ENCODE results near the gene PGBD5. TPM values are rescaled to one million over a fixed set of nuclear protein-coding genes. Genes with fewer than 3 reads are reported as not detected.

Gene PGBD5
- polyA plus RNA-seq, 1 donor (not counting 4 experiments of a cell fraction or from before 2014, with no cell fraction given) = 0.28 TPM

DNA sequence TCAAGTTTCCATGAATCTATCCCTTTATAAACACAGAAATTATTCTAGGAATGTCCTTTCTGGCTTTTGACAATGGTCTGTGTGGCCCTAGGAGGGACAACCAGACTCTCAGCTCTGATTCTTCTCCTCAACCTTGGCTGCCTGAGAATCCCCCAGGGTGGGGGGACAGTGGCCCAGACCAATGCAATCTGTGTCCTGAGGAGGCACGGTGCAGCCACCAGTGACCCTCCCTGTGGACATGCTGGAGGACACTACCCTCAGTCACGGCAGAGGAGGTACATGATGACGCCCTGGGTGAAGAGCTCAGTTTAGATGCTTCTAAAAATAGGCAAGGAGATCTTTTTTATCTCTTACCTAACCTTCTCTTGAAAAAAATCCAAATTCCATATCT, 91.7 kb downstream of the PGBD5 start:
- Histone ChIP-seq H2AFZ (ENCODE audit: control insufficient read depth, low read length) (no peak overlapping the region), H3K9me1 (ENCODE audit: control insufficient read depth, extremely low read depth, insufficient read depth, low read length) (no peaks in the 10 kb centered on the region), H4K20me1 (ENCODE audit: control insufficient read depth, extremely low read depth, insufficient read depth, low read length) (no peaks in the 10 kb centered on the region), H3K9ac (ENCODE audit: control insufficient read depth, extremely low read depth, insufficient read depth, low read length) (no peak overlapping the region), H3K27me3 (ENCODE audit: control insufficient read depth, extremely low read depth, insufficient read depth, low read length) (peaks cover 7% of the 10 kb centered on the region), H3K36me3 (ENCODE audit: control insufficient read depth in 2 of 2, extremely low read depth in 1 of 2, insufficient read depth in 2 of 2, low read length in 2 of 2) (no peaks in the 10 kb centered on the region), H3K9me3 (ENCODE audit: control insufficient read depth, low read depth, low read length) (no peaks in the 10 kb centered on the region), H3K79me2 (ENCODE audit: control insufficient read depth, insufficient read depth, low read length) (no peaks in the 10 kb centered on the region), H3K4me3 (ENCODE audit: control insufficient read depth in 2 of 3, extremely low read depth in 1 of 3, insufficient read depth in 2 of 3, low read depth in 1 of 3, low read length in 3 of 3) (no peak overlapping the region), H3K4me2 (ENCODE audit: control insufficient read depth, extremely low read depth, insufficient read depth, low read depth, low read length) (no peak overlapping the region), H3K4me1 (ENCODE audit: control insufficient read depth, extremely low read depth, insufficient read depth, low read length) (no peaks in the 10 kb centered on the region), H3K27ac (ENCODE audit: control insufficient read depth, insufficient read depth, low read length) (no peak overlapping the region)
- FAIRE-seq (no peak), DNase-seq (ENCODE audit: low read depth, low spot score) (no peak)
- dilution Hi-C loops (cut with MboI; ENCODE audit: extremely low pct_ligation_motif_present, low sequenced_read_pairs) = no loop called here
- TF ChIP-seq, protein P1, sequence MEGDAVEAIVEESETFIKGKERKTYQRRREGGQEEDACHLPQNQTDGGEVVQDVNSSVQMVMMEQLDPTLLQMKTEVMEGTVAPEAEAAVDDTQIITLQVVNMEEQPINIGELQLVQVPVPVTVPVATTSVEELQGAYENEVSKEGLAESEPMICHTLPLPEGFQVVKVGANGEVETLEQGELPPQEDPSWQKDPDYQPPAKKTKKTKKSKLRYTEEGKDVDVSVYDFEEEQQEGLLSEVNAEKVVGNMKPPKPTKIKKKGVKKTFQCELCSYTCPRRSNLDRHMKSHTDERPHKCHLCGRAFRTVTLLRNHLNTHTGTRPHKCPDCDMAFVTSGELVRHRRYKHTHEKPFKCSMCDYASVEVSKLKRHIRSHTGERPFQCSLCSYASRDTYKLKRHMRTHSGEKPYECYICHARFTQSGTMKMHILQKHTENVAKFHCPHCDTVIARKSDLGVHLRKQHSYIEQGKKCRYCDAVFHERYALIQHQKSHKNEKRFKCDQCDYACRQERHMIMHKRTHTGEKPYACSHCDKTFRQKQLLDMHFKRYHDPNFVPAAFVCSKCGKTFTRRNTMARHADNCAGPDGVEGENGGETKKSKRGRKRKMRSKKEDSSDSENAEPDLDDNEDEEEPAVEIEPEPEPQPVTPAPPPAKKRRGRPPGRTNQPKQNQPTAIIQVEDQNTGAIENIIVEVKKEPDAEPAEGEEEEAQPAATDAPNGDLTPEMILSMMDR (optimal IDR thresholded peaks at IDR 0.05 in 1 of 3, IDR thresholded peaks at IDR 0.05 in 1 of 3, conservative IDR thresholded peaks at IDR 0.05 in 1 of 3; ENCODE audit: extremely low read depth in 1 of 3, insufficient read depth in 2 of 3, low read length in 3 of 3) = no peak
- TF ChIP-seq EZH2 (IDR thresholded peaks at IDR 0.05; ENCODE audit: low read length) = no peak

DNA sequence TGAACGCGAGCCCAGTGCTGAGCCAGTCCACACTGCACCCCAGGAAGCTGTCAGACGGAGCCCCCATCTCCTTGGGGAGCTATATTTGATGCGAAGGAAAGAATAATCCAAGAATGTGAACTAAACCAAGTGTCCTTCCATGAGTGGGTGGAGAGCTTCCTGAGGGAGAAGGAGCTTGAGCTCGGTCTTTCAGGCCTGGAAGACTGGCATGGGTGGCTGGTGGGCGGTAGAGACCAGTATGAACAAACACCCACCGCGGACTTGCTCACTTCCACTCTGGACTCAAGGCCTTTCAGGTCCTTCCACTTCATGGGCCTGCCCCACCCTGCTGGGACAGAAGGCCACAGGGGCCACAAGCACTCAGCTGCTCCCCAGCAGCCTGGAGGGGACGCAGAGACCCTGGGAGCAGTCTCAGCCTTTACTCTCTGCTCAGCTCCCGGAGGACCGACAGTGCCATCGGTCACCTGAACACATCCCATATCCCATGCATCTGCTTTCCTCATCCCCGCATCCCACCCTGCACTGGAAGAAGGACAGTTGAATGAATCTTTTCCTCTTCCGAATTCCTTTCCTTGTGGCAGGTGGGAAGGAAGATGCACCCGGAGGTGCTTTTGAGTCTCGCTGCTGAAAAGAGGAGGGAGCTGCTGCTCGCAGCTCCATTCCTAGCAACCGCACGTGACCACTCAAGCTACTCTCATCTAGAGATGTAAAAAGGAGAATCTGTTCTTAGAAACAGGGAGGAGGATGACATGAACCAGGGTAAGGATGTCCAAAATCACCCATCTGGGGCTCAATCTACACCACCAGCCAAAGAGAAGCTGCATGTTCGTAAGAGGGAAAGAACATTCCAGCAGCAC, 92.3 kb downstream of the PGBD5 start:
- Histone ChIP-seq H3K27ac (ENCODE audit: control insufficient read depth, insufficient read depth, low read length) (no peak overlapping the region), H3K9me1 (ENCODE audit: control insufficient read depth, extremely low read depth, insufficient read depth, low read length) (no peaks in the 10 kb centered on the region), H3K79me2 (ENCODE audit: control insufficient read depth, insufficient read depth, low read length) (no peaks in the 10 kb centered on the region), H3K27me3 (ENCODE audit: control insufficient read depth, extremely low read depth, insufficient read depth, low read length) (peaks cover 7% of the 10 kb centered on the region), H3K4me3 (ENCODE audit: control insufficient read depth in 2 of 3, extremely low read depth in 1 of 3, insufficient read depth in 2 of 3, low read depth in 1 of 3, low read length in 3 of 3) (no peak overlapping the region), H3K9me3 (ENCODE audit: control insufficient read depth, low read depth, low read length) (no peaks in the 10 kb centered on the region), H3K9ac (ENCODE audit: control insufficient read depth, extremely low read depth, insufficient read depth, low read length) (no peak overlapping the region), H3K36me3 (ENCODE audit: control insufficient read depth in 2 of 2, extremely low read depth in 1 of 2, insufficient read depth in 2 of 2, low read length in 2 of 2) (no peaks in the 10 kb centered on the region), H2AFZ (ENCODE audit: control insufficient read depth, low read length) (no peak overlapping the region), H4K20me1 (ENCODE audit: control insufficient read depth, extremely low read depth, insufficient read depth, low read length) (no peaks in the 10 kb centered on the region), H3K4me2 (ENCODE audit: control insufficient read depth, extremely low read depth, insufficient read depth, low read depth, low read length) (no peak overlapping the region), H3K4me1 (ENCODE audit: control insufficient read depth, extremely low read depth, insufficient read depth, low read length) (no peaks in the 10 kb centered on the region)
- FAIRE-seq = no peak
- TF ChIP-seq, protein P1 (optimal IDR thresholded peaks at IDR 0.05 in 1 of 3, IDR thresholded peaks at IDR 0.05 in 1 of 3, conservative IDR thresholded peaks at IDR 0.05 in 1 of 3; ENCODE audit: extremely low read depth in 1 of 3, insufficient read depth in 2 of 3, low read length in 3 of 3) = no peak
- no peak for TF ChIP-seq EZH2 (IDR thresholded peaks at IDR 0.05; ENCODE audit: low read length)
- dilution Hi-C loops (cut with MboI; ENCODE audit: extremely low pct_ligation_motif_present, low sequenced_read_pairs) = no loop called here
- no peak for DNase-seq (ENCODE audit: low read depth, low spot score)

Measured in keratinocyte (primary cell).